GM23248 (cell line): ENCODE data around the gene PDE6G. TPM values are rescaled to one million over a fixed set of nuclear protein-coding genes. Genes with fewer than 3 reads are reported as not detected.

Source experiments
- DNase-seq: peaks from one replicate; pipeline ENCODE4 v3.0.0-alpha.2; 2015
- H2AFZ ChIP-seq: fragments of 200-600 bp; sonication (generic); 2 replicates; pipeline ENCODE4 v1.6.1; 2016; ENCODE audit warnings: antibody characterized with exemption
- H3F3A ChIP-seq: fragments of 200-600 bp; sonication (generic); 2 replicates; pipeline ENCODE4 v1.6.1; 2016; ENCODE audit warnings: mild to moderate bottlenecking, antibody characterized with exemption, mixed run types; ENCODE audit not compliant: insufficient read depth
- H3K27ac ChIP-seq: fragments of 200-600 bp; sonication (generic); 2 replicates; pipeline ENCODE4 v1.5.1; 2016; ENCODE audit warnings: mild to moderate bottlenecking
- H3K27me3 ChIP-seq: fragments of 200-600 bp; sonication (generic); replicated peaks from 2 replicates; pipeline ENCODE4 v1.6.1; 2016; ENCODE audit warnings: mild to moderate bottlenecking; ENCODE audit not compliant: insufficient read depth
- H3K36me3 ChIP-seq: fragments of 200-600 bp; sonication (generic); 2 replicates; pipeline ENCODE4 v1.6.1; 2016; ENCODE audit warnings: low read depth, mild to moderate bottlenecking
- H3K4me1 ChIP-seq: fragments of 200-600 bp; sonication (generic); 2 replicates; pipeline ENCODE4 v1.6.1; 2016; ENCODE audit warnings: mild to moderate bottlenecking; ENCODE audit not compliant: insufficient read depth
- H3K4me2 ChIP-seq: fragments of 200-600 bp; sonication (generic); one replicate; pipeline ENCODE4 v1.6.1; 2016; ENCODE audit warnings: mild to moderate bottlenecking; ENCODE audit not compliant: unreplicated experiment
- H3K4me3 ChIP-seq: fragments of 200-600 bp; sonication (generic); 2 replicates; pipeline ENCODE4 v1.5.1; 2016; ENCODE audit warnings: mild to moderate bottlenecking
- H3K79me2 ChIP-seq: fragments of 200-600 bp; sonication (generic); 2 replicates; pipeline ENCODE4 v1.6.1; 2016; ENCODE audit warnings: mild to moderate bottlenecking; ENCODE audit not compliant: insufficient read depth
- H3K9ac ChIP-seq: fragments of 200-600 bp; sonication (generic); 2 replicates; pipeline ENCODE4 v1.6.1; 2016; ENCODE audit warnings: mild to moderate bottlenecking
- H3K9me2 ChIP-seq: fragments of 200-600 bp; sonication (generic); 2 replicates; pipeline ENCODE4 v1.6.1; 2016; ENCODE audit warnings: mixed run types, mild to moderate bottlenecking, moderate library complexity; ENCODE audit not compliant: insufficient read depth
- H3K9me3 ChIP-seq: fragments of 200-600 bp; sonication (generic); one replicate; pipeline ENCODE4 v1.6.1; 2017; ENCODE audit warnings: low read depth
- H4K20me1 ChIP-seq: fragments of 200-600 bp; sonication (generic); 2 replicates; pipeline ENCODE4 v1.6.0; 2016; ENCODE audit not compliant: insufficient read depth
- EZH2 ChIP-seq: fragments of 200-600 bp; sonication (generic); IDR thresholded peaks from 2 replicates; pipeline ENCODE4 v1.6.1; 2018; ENCODE audit warnings: antibody characterized with exemption, mild to moderate bottlenecking; ENCODE audit not compliant: insufficient read depth, poor library complexity, severe bottlenecking
- EZH2phosphoT487 ChIP-seq: fragments of 200-600 bp; sonication (generic); IDR thresholded peaks from 2 replicates; pipeline ENCODE4 v1.6.1; 2018; ENCODE audit warnings: antibody characterized with exemption, moderate library complexity, mild to moderate bottlenecking, low read depth; ENCODE audit not compliant: insufficient read depth
- WGBS, 2 experiments: methylation state at CpG; one replicate each; pipeline ENCODE4 v1.1.6; 2015 to 2017; ENCODE audit warnings: low lambda C conversion rate in 2 of 2, low coverage in 1 of 2; ENCODE audit errors: missing lambda C conversion rate in 2 of 2; 5-methylcytosine and 5-hydroxymethylcytosine counted together
- in situ Hi-C: fragments of 300-500 bp; cut with MboI; formaldehyde crosslinking; loops from 2 replicates; pipeline ENCODE4 v1.15.0; 2020
- polyA plus RNA-seq: library from polyadenylated mRNA; unstranded; fragments of >200 nt; fragmentation: Nextera tagmentation; extraction: Ambion mirVana; gene quantifications from 2 replicates; pipeline ENCODE4 v1.2.1, GENCODE V29; 2016
- total RNA-seq: library from RNA; depleted of rRNA; stranded (reverse); fragments of >200 nt; shearing (Covaris generic); gene quantifications from 2 replicates; pipeline ENCODE4 v1.2.3, GENCODE V29; 2014

The PDE6G gene
- total and polyA plus RNA-seq, 2 experiments from 2014 or later, result not detected

- 56 to 59% methylated on average over 30 of the region's 30 CpGs for WGBS, 2 experiments
- Histone ChIP-seq H3K79me2 (peaks cover 48% of the 10 kb centered on the region), H3F3A (no peaks in the 10 kb centered on the region), H4K20me1 (no peaks in the 10 kb centered on the region), H3K4me3 (peak overlapping the region; percentile 88), H3K36me3 (no peaks in the 10 kb centered on the region; the same call in 1 of the 2 replicates), H3K4me2 (peak overlapping the region; percentile 84), H3K27me3 (no peaks in the 10 kb centered on the region), H3K4me1 (peaks cover 14% of the 10 kb centered on the region), H2AFZ (peak overlapping the region; percentile 76), H3K27ac (peak overlapping the region; percentile 45), H3K9me2 (no peaks in the 10 kb centered on the region), H3K9ac (peak overlapping the region; percentile 86), H3K9me3 (no peaks in the 10 kb centered on the region)
- DNase-seq, result peak; percentile 63
- TF ChIP-seq EZH2 (no peak), EZH2phosphoT487 (no peak)
- in situ Hi-C loops, result no loop called here
Observed at GRCh38 chr17:81665205-81666091, 9.1 kb upstream of the PDE6G start.

DNA sequence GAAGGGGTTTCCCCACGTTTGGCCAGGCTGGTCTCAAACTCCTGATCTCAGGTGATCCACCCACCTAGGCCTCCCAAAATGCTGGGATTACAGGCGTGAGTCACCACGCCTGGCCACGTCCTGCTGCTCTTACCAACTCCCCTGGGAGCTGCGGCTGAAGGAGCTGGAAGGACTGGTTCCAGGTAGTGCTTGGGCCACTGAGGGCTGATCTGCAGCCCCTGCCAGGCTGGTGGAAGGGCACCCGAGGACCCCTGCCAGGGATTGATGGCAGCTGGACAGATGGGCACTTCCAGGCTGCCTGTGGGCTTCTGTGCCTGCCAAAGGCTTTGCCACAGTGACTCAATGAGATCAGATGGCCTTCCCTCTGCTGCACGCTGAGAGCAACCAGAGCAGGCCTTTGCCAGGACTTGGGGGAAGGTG, 7.7 kb upstream of the PDE6G start:
- 83 to 85% methylated on average over 7 of the region's 7 CpGs for WGBS, 2 experiments
- H2AFZ ChIP-seq, result no peak overlapping the region
- no peak for DNase-seq
- H3K9ac ChIP-seq, result no peak overlapping the region
- H3F3A ChIP-seq, result no peaks in the 10 kb centered on the region
- H3K36me3 ChIP-seq, result no peaks in the 10 kb centered on the region
- peaks cover 37% of the 10 kb centered on the region for H3K79me2 ChIP-seq
- H3K4me2 ChIP-seq, result no peak overlapping the region
- no peaks in the 10 kb centered on the region for H3K9me3 ChIP-seq
- TF ChIP-seq EZH2 (no peak), EZH2phosphoT487 (no peak)
- H4K20me1 ChIP-seq, result no peaks in the 10 kb centered on the region
- in situ Hi-C loops, result no loop called here
- H3K4me3 ChIP-seq, result no peak overlapping the region
- no peak overlapping the region for H3K27ac ChIP-seq
- H3K27me3 ChIP-seq, result no peaks in the 10 kb centered on the region
- peaks cover 14% of the 10 kb centered on the region for H3K4me1 ChIP-seq
- no peaks in the 10 kb centered on the region for H3K9me2 ChIP-seq

- Histone ChIP-seq H3K27me3 (no peaks in the 10 kb centered on the region), H2AFZ (no peak overlapping the region), H3K4me2 (no peak overlapping the region), H3K4me1 (peaks cover 6% of the 10 kb centered on the region), H3F3A (no peaks in the 10 kb centered on the region), H4K20me1 (no peaks in the 10 kb centered on the region), H3K9ac (no peak overlapping the region), H3K4me3 (no peak overlapping the region), H3K9me2 (no peaks in the 10 kb centered on the region), H3K9me3 (no peaks in the 10 kb centered on the region), H3K27ac (no peak overlapping the region), H3K36me3 (no peaks in the 10 kb centered on the region), H3K79me2 (peaks cover 18% of the 10 kb centered on the region)
- 84 to 86% methylated on average over 4 of the region's 4 CpGs for WGBS, 2 experiments
- TF ChIP-seq EZH2phosphoT487, result no peak
- no peak for TF ChIP-seq EZH2
- in situ Hi-C loops, result no loop called here
- no peak for DNase-seq
Observed at GRCh38 chr17:81662002-81662401, 5.7 kb upstream of the PDE6G start.

DNA sequence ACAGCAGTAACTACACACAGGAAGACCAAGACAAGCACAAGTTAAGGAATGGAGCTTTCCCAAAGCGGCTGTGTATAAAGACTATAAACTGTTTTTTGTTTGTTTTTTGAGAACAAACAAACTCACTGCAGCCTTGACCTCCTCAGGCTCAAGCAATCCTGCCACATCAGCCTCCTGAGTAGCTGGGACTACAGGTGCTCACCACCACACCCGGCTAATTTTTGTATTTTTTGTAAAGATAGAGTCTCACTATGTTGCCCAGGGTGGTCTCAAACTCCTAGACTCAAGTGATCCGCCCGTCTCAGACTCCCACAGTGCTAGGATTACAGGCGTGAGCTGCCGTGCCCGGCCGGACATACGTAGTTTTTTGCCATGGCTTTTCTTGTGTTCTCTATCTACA, 4.1 kb upstream of the PDE6G start:
- no peak for TF ChIP-seq EZH2
- TF ChIP-seq EZH2phosphoT487, result no peak
- Histone ChIP-seq H3K4me1 (peaks cover 3% of the 10 kb centered on the region), H3K9ac (no peak overlapping the region), H2AFZ (no peak overlapping the region), H3K27me3 (no peaks in the 10 kb centered on the region), H4K20me1 (no peaks in the 10 kb centered on the region), H3K4me2 (no peak overlapping the region), H3K4me3 (no peak overlapping the region), H3K79me2 (peaks cover 9% of the 10 kb centered on the region), H3K9me3 (no peaks in the 10 kb centered on the region), H3K9me2 (no peaks in the 10 kb centered on the region), H3K36me3 (no peaks in the 10 kb centered on the region), H3K27ac (no peak overlapping the region), H3F3A (no peaks in the 10 kb centered on the region)
- in situ Hi-C loops, result no loop called here
- DNase-seq, result no peak
- WGBS, 2 experiments, result 90 to 92% methylated on average over 9 of the region's 9 CpGs
